ENCODE results near the gene BIN2. TPM values are rescaled to one million over a fixed set of nuclear protein-coding genes. Genes with fewer than 3 reads are reported as not detected.

Gene BIN2
- total and polyA plus RNA-seq, 2 of the 13 experiments (the other 11 are each of a cell fraction or from before 2014, with no cell fraction given): not detected

DNA sequence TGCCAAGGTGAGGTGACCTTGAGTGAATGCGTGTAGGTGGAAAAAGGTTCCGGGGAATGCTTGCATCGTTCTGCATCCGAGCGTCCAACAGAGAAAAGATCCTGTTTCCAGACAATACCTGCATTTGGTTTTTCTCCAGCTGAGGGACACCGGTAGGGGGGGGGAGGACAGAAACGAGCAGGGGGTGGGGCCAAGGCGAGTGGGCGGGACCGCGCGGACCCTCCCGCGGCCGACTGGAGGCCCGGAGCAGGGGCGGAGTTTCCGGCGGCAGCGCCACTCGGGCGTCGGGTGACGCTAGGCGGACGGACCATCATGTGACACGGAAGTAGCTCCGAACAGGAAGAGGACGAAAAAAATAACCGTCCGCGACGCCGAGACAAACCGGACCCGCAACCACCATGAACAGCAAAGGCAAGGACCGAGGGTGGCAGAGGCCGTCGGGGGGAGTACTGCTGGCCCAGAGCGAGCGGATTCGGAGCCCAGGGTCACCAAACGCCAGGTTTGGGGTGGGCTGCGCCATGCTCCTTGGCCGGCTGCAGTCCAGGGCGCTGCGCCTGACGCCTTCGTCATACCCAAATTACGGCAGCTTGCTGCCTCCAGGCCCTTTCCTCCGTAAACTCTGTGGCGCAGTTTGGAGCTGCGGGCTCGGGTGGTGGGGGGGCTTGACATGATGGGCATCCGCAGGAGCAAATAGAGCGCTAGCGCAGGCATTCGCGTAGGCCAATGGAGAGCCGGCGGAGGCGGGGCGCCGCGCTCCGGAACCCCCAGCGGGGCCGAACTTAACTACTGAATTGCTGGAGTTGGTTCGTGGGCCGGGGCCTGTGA, 85.3 kb downstream of the BIN2 start, which contains the start of gene DAZAP2 (continued):
- TF ChIP-seq FOXA3 (CRISPR knock-in tag; IDR thresholded peaks at IDR 0.05) (peak; percentile 15; the same call in 1 of the 2 replicates), HNF4A (CRISPR knock-in tag; IDR thresholded peaks at IDR 0.05) (no peak), ZNF713 (CRISPR knock-in tag; IDR thresholded peaks at IDR 0.05) (no peak), BRD4 (CRISPR knock-in tag; IDR thresholded peaks at IDR 0.05) (peak; percentile 95), ZNF564 (CRISPR knock-in tag; IDR thresholded peaks at IDR 0.05) (no peak; the same call in 1 of the 2 replicates), ZNF777 (CRISPR knock-in tag; IDR thresholded peaks at IDR 0.05) (peak; percentile 81), REXO4 (CRISPR knock-in tag; IDR thresholded peaks at IDR 0.05; ENCODE audit: borderline replicate concordance) (no peak), NONO (IDR thresholded peaks at IDR 0.05) (no peak), NONO (CRISPR knock-in tag; conservative IDR thresholded peaks at IDR 0.05) (peak; percentile 53; the same call in 1 of the 2 replicates), ZNF263 (CRISPR knock-in tag; IDR thresholded peaks at IDR 0.05) (peak; percentile 52; the same call in 1 of the 2 replicates), SRSF4 (IDR thresholded peaks at IDR 0.05; ENCODE audit: low read depth, low read length, poor library complexity, severe bottlenecking) (no peak), ZNF546 (CRISPR knock-in tag; conservative IDR thresholded peaks at IDR 0.05) (peak; percentile 91), FIP1L1 (IDR thresholded peaks at IDR 0.05; ENCODE audit: borderline replicate concordance, insufficient read depth, low read depth, low read length) (0 out of 2 replicates have a peak, but pooled peaks have one; percentile 31), HNRNPK (IDR thresholded peaks at IDR 0.05; ENCODE audit: low read depth, low read length, poor library complexity, severe bottlenecking) (peak; percentile 87), ZNF30 (CRISPR knock-in tag; IDR thresholded peaks at IDR 0.05) (no peak), ZNF232 (CRISPR knock-in tag; IDR thresholded peaks at IDR 0.05; ENCODE audit: borderline replicate concordance) (0 out of 2 replicates have a peak, but pooled peaks have one; percentile 79), GATAD1 (CRISPR knock-in tag; IDR thresholded peaks at IDR 0.05) (peak; percentile 81), KDM5A (IDR thresholded peaks at IDR 0.05; ENCODE audit: borderline replicate concordance, low read length) (peak; percentile 90), NFKBIZ (CRISPR knock-in tag; IDR thresholded peaks at IDR 0.05) (no peak), ZNF143 (CRISPR knock-in tag; IDR thresholded peaks at IDR 0.05) (0 out of 2 replicates have a peak, but pooled peaks have one; percentile 57), ZNF543 (CRISPR knock-in tag; IDR thresholded peaks at IDR 0.05) (peak; percentile 32; the same call in 1 of the 2 replicates)
- TF ChIP-seq, protein P1, sequence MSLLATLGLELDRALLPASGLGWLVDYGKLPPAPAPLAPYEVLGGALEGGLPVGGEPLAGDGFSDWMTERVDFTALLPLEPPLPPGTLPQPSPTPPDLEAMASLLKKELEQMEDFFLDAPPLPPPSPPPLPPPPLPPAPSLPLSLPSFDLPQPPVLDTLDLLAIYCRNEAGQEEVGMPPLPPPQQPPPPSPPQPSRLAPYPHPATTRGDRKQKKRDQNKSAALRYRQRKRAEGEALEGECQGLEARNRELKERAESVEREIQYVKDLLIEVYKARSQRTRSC (CRISPR knock-in tag; IDR thresholded peaks at IDR 0.05; ENCODE audit: low read depth): no peak
- TF ChIP-seq, protein P2, sequence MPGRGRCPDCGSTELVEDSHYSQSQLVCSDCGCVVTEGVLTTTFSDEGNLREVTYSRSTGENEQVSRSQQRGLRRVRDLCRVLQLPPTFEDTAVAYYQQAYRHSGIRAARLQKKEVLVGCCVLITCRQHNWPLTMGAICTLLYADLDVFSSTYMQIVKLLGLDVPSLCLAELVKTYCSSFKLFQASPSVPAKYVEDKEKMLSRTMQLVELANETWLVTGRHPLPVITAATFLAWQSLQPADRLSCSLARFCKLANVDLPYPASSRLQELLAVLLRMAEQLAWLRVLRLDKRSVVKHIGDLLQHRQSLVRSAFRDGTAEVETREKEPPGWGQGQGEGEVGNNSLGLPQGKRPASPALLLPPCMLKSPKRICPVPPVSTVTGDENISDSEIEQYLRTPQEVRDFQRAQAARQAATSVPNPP (CRISPR knock-in tag; IDR thresholded peaks at IDR 0.05): 0 out of 2 replicates have a peak, but pooled peaks have one; percentile 29
- TF ChIP-seq, protein P3, sequence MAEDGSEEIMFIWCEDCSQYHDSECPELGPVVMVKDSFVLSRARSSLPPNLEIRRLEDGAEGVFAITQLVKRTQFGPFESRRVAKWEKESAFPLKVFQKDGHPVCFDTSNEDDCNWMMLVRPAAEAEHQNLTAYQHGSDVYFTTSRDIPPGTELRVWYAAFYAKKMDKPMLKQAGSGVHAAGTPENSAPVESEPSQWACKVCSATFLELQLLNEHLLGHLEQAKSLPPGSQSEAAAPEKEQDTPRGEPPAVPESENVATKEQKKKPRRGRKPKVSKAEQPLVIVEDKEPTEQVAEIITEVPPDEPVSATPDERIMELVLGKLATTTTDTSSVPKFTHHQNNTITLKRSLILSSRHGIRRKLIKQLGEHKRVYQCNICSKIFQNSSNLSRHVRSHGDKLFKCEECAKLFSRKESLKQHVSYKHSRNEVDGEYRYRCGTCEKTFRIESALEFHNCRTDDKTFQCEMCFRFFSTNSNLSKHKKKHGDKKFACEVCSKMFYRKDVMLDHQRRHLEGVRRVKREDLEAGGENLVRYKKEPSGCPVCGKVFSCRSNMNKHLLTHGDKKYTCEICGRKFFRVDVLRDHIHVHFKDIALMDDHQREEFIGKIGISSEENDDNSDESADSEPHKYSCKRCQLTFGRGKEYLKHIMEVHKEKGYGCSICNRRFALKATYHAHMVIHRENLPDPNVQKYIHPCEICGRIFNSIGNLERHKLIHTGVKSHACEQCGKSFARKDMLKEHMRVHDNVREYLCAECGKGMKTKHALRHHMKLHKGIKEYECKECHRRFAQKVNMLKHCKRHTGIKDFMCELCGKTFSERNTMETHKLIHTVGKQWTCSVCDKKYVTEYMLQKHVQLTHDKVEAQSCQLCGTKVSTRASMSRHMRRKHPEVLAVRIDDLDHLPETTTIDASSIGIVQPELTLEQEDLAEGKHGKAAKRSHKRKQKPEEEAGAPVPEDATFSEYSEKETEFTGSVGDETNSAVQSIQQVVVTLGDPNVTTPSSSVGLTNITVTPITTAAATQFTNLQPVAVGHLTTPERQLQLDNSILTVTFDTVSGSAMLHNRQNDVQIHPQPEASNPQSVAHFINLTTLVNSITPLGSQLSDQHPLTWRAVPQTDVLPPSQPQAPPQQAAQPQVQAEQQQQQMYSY (CRISPR knock-in tag; IDR thresholded peaks at IDR 0.05): peak; percentile 72

All from HepG2 (cell line).